Tibial nerve (tissue), 4 donors: Measurements from ENCODE around the gene SLC25A15. TPM values are rescaled to one million over a fixed set of nuclear protein-coding genes. Genes with fewer than 3 reads are reported as not detected.

ENCODE experiments used
- DNase-seq, 2 donors: peaks; one replicate each; pipeline ENCODE4 v3.0.0-alpha.2; 2019; ENCODE audit warnings: low spot score in 2 of 2
- H3K27ac ChIP-seq, 4 donors: fragments of 200-600 bp; sonication (generic) in 3 of 4; one replicate each; pipeline ENCODE4 v1.5.1; 2017 to 2019; ENCODE audit warnings: mild to moderate bottlenecking in 1 of 4
- H3K27me3 ChIP-seq, 2 donors: fragments of 200-600 bp; sonication (generic) in 1 of 2; one replicate each; pipeline versions ENCODE4 v1.5.1 to v1.6.0; 2017 to 2019
- H3K36me3 ChIP-seq, 3 donors: fragments of 200-600 bp; sonication (generic); one replicate each; pipeline ENCODE4 v1.5.1; 2018 to 2019
- H3K4me1 ChIP-seq, 4 donors: fragments of 200-600 bp; sonication (generic) in 3 of 4; one replicate each; pipeline ENCODE4 v1.5.1; 2017 to 2019
- H3K4me3 ChIP-seq, 4 donors: fragments of 200-600 bp; sonication (generic) in 3 of 4; one replicate each; pipeline ENCODE4 v1.5.1; 2017 to 2019; ENCODE audit warnings: mild to moderate bottlenecking in 1 of 4, moderate library complexity in 1 of 4
- H3K9me3 ChIP-seq, 4 donors: fragments of 200-600 bp; sonication (generic) in 3 of 4; one replicate each; pipeline ENCODE4 v1.5.1; 2017 to 2019
- CTCF ChIP-seq, 5 experiments: fragments of 200-600 bp in 3 of 5; fragments of 450-650 bp in 2 of 5; sonication (generic) in 3 of 5; IDR thresholded peaks; one replicate each; pipeline ENCODE4 v1.5.1; 2016 to 2019; ENCODE audit warnings: antibody characterized with exemption in 5 of 5, mild to moderate bottlenecking in 3 of 5, moderate library complexity in 2 of 5
- EP300 ChIP-seq, 2 donors: sonication (generic); formaldehyde crosslinking; IDR thresholded peaks; one replicate each; pipeline ENCODE4 v1.6.1; 2017; ENCODE audit warnings: antibody characterized with exemption in 2 of 2, mild to moderate bottlenecking in 1 of 2
- POLR2A ChIP-seq, 2 donors: fragments of 450-650 bp; IDR thresholded peaks; one replicate each; pipeline ENCODE4 v1.6.1; 2017; ENCODE audit warnings: antibody characterized with exemption in 2 of 2, mild to moderate bottlenecking in 2 of 2, moderate library complexity in 2 of 2
- WGBS, 2 donors: methylation state at CpG; one replicate each; pipeline ENCODE4 v1.1.5; 2018; 5-methylcytosine and 5-hydroxymethylcytosine counted together
- total RNA-seq, 4 donors: library from RNA; depleted of rRNA; stranded (reverse); fragments of >200 nt; gene quantifications; one replicate each; pipeline ENCODE4 v1.1.0, GENCODE V29; 2016

The SLC25A15 gene
- total RNA-seq, 4 donors from 2014 or later: 3.1 to 9.4 (median 7.0) TPM

- Histone ChIP-seq H3K9me3 (no peaks in the 10 kb centered on the region), H3K4me1 (peaks cover 0 to 4% (median 2%) of the 10 kb centered on the region in 4 donors), H3K27ac (no peak overlapping the region), H3K36me3 (no peaks in the 10 kb centered on the region), H3K27me3 (no peaks in the 10 kb centered on the region), H3K4me3 (no peak overlapping the region)
- TF ChIP-seq CTCF (IDR thresholded peaks at IDR 0.05): no peak
- no peak for TF ChIP-seq EP300 (IDR thresholded peaks at IDR 0.05)
- no peak for TF ChIP-seq POLR2A (IDR thresholded peaks at IDR 0.05)
- DNase-seq: no peak
- 58 to 72% methylated on average over 7 of the region's 7 CpGs for WGBS, 2 donors
Observed at GRCh38 chr13:40776681-40777165, 12.7 kb upstream of the SLC25A15 start.

DNA sequence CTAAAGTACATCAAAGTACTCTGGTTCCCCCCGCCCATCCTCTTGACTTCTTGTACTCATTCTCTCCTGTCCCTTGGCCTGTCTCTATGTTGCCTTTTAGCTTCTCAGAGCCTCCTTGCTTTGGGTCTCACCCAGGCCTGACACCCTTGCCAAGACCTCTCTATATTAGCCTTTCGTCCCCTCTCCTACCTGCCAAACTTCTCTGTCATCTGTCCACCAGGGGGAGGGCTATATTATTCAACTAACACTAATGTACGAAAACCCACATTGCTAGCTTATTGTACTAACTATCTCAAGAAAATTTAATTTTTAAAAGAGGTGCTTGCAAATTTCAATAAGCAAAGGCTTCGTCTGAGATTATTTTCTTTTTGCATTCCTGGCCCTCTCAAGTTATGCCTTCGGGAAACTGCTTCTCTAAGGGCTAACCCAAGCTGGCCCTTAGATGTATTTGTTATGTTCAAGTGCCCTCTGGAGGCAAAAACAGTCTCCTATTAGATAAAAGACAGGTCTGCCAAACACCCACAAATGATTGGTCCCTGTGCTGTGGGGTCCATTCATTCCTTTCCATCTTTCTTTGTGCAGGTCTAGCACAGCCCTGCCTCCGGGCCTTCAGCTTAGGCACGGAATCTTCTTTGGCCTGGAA lies 12.1 kb upstream of the SLC25A15 start:
- Histone ChIP-seq H3K27me3 (no peaks in the 10 kb centered on the region), H3K27ac (no peak overlapping the region), H3K9me3 (no peaks in the 10 kb centered on the region), H3K36me3 (no peaks in the 10 kb centered on the region), H3K4me3 (peak overlapping the region in 1 of 4 donors; percentile 27), H3K4me1 (peaks cover 0 to 4% (median 2%) of the 10 kb centered on the region in 4 donors)
- WGBS, 2 donors: 15 to 16% methylated on average over 7 of the region's 7 CpGs
- TF ChIP-seq CTCF (IDR thresholded peaks at IDR 0.05) (peak; percentile 56 to 73 (median 62)), POLR2A (IDR thresholded peaks at IDR 0.05) (no peak), EP300 (IDR thresholded peaks at IDR 0.05) (no peak)
- DNase-seq: peak in 1 of 2 donors; percentile 64

DNA sequence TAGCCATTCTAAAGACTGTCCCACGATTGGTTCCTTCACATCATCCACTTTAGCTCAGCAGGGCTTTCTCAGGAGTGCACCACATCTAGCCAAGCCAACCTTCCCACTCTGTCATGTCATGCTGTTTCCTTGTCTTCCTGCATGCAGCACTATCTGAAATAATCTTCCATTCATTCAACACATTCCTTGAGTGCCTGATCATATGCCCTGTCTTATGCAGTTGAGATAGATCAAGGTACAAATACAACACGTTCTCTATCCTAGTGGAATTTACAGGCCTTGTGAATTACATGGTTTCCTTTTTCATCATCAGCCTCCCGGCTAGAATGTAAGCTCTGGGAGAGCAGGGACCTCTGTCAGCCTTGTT lies 11.6 kb upstream of the SLC25A15 start:
- H3K27ac ChIP-seq: no peak overlapping the region

DNA sequence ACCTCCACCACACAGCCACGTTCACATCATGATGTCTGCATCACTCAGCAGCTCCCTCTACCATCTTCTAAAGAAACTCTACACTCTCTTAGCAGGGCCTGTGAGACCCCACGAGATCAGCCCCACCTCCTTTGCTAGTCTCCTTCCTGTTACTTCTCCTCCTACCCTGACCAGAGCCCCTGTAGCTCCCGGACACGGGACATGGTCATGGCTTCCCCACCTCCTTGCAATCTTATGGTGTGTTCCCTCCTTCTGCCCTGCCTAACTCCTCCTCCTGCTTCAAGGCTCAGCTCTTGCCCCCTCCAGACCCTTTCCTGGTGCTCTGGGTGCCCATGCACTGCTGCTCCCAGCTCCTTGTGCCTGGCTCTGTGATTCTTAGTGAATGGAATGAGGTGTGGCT lies 10.4 kb upstream of the SLC25A15 start:
- peaks cover 0 to 4% (median 2%) of the 10 kb centered on the region in 4 donors for H3K4me1 ChIP-seq
- no peaks in the 10 kb centered on the region for H3K9me3 ChIP-seq
- no peak overlapping the region for H3K27ac ChIP-seq
- TF ChIP-seq EP300 (IDR thresholded peaks at IDR 0.05): no peak
- no peak for TF ChIP-seq POLR2A (IDR thresholded peaks at IDR 0.05)
- TF ChIP-seq CTCF (IDR thresholded peaks at IDR 0.05): no peak
- H3K4me3 ChIP-seq: no peak overlapping the region
- no peak for DNase-seq
- WGBS, 2 donors: 18 to 34% methylated on average over 4 of the region's 4 CpGs
- H3K36me3 ChIP-seq: no peaks in the 10 kb centered on the region
- H3K27me3 ChIP-seq: no peaks in the 10 kb centered on the region

More for the DNA sequence above, 11.6 kb upstream of the SLC25A15 start:
- no peaks in the 10 kb centered on the region for H3K27me3 ChIP-seq
- no peak for TF ChIP-seq POLR2A (IDR thresholded peaks at IDR 0.05)
- TF ChIP-seq EP300 (IDR thresholded peaks at IDR 0.05): no peak
- no peak for TF ChIP-seq CTCF (IDR thresholded peaks at IDR 0.05)
- DNase-seq: no peak
- no peaks in the 10 kb centered on the region for H3K36me3 ChIP-seq
- no peaks in the 10 kb centered on the region for H3K9me3 ChIP-seq
- WGBS, 2 donors: 42 to 45% methylated on average over 3 of the region's 3 CpGs
- peaks cover 0 to 4% (median 2%) of the 10 kb centered on the region in 4 donors for H3K4me1 ChIP-seq
- no peak overlapping the region for H3K4me3 ChIP-seq

DNA sequence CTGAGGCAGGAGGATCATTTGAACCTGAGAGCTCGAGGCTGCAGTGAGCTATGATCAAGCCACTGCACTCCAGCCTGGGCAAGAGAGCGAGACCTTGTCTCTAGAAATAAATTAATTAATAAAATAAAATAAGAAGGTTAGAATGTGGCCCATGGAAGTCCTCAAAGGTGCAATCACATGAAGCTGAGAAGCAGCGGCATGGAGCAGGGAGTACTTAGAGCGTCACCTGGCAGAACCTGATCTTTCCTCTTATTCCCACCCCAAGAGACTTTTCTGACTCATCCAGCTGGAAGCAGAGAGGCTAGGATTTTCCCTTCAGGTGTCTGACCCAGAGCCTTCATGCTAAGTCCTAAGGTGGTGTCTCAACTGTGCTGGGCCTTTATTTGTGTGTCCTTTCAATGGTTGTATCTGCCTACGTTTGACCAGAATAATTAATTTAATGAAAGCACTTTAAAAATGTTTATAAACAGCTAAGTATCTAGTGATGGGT lies 9.6 kb upstream of the SLC25A15 start:
- H3K27me3 ChIP-seq: no peaks in the 10 kb centered on the region
- no peak overlapping the region for H3K27ac ChIP-seq
- H3K36me3 ChIP-seq: no peaks in the 10 kb centered on the region
- no peak for DNase-seq
- peaks cover 0 to 4% (median 2%) of the 10 kb centered on the region in 4 donors for H3K4me1 ChIP-seq
- no peak overlapping the region for H3K4me3 ChIP-seq
- 89 to 93% methylated on average over 5 of the region's 5 CpGs for WGBS, 2 donors
- TF ChIP-seq CTCF (IDR thresholded peaks at IDR 0.05) (no peak), EP300 (IDR thresholded peaks at IDR 0.05) (no peak), POLR2A (IDR thresholded peaks at IDR 0.05) (no peak)
- no peaks in the 10 kb centered on the region for H3K9me3 ChIP-seq
